OCI-LY1 (cell line): ENCODE measurements around the gene CAPN7.

ENCODE experiments used
- H2AFZ ChIP-seq: fragments of 200-600 bp; sonication (generic), shearing (Covaris generic); 2 replicates; pipeline ENCODE4 v1.6.0; 2014; ENCODE audit warnings: antibody characterized with exemption, mild to moderate bottlenecking, low read length
- H3F3A ChIP-seq: fragments of 200-600 bp; sonication (generic), shearing (Covaris generic); 2 replicates; pipeline ENCODE4 v1.6.0; 2014; ENCODE audit warnings: mild to moderate bottlenecking, antibody characterized with exemption, low read length, moderate library complexity; ENCODE audit not compliant: insufficient read depth
- H3K27ac ChIP-seq: fragments of 200-600 bp; sonication (generic); 2 replicates; pipeline ENCODE4 v1.5.1; 2014; ENCODE audit warnings: low read length, mixed run types, mild to moderate bottlenecking, low read depth; ENCODE audit not compliant: poor library complexity, severe bottlenecking
- H3K27me3 ChIP-seq: fragments of 200-600 bp; sonication (generic); 2 replicates; pipeline ENCODE4 v1.6.0; 2014; ENCODE audit warnings: antibody characterized with exemption, mild to moderate bottlenecking, low read length, moderate library complexity; ENCODE audit not compliant: insufficient read depth
- H3K36me3 ChIP-seq: fragments of 200-600 bp; sonication (generic); 2 replicates; pipeline ENCODE4 v1.6.1; 2014; ENCODE audit warnings: mild to moderate bottlenecking, antibody characterized with exemption, low read length, moderate library complexity, mixed read lengths; ENCODE audit not compliant: insufficient read depth
- H3K4me1 ChIP-seq: fragments of 200-600 bp; sonication (generic); 2 replicates; pipeline ENCODE4 v1.5.1; 2014; ENCODE audit warnings: mild to moderate bottlenecking, low read length, moderate library complexity; ENCODE audit not compliant: insufficient read depth, severe bottlenecking
- H3K4me2 ChIP-seq: fragments of 200-600 bp; sonication (generic), shearing (Covaris generic); 2 replicates; pipeline ENCODE4 v1.6.1; 2014; ENCODE audit warnings: low read length
- H3K4me3 ChIP-seq: fragments of 200-600 bp; sonication (generic); 2 replicates; pipeline ENCODE4 v1.5.1; 2014; ENCODE audit warnings: low read length, low read depth, mild to moderate bottlenecking, mixed read lengths; ENCODE audit not compliant: poor library complexity, severe bottlenecking
- H3K79me2 ChIP-seq: fragments of 200-600 bp; shearing (Covaris generic); 2 replicates; pipeline ENCODE4 v1.6.1; 2016; ENCODE audit warnings: mixed run types, low read length, mixed read lengths; ENCODE audit not compliant: insufficient read depth
- H3K9ac ChIP-seq: fragments of 200-600 bp; sonication (generic), shearing (Covaris generic); 2 replicates; pipeline ENCODE4 v1.6.1; 2014; ENCODE audit warnings: mild to moderate bottlenecking, low read length, mixed read lengths
- H3K9me2 ChIP-seq: fragments of 200-600 bp; sonication (generic), shearing (Covaris generic); 2 replicates; pipeline ENCODE4 v1.6.1; 2014; ENCODE audit warnings: low read depth, mild to moderate bottlenecking, low read length, mixed read lengths
- H3K9me3 ChIP-seq: fragments of 200-600 bp; shearing (Covaris generic); 2 replicates; pipeline ENCODE4 v1.6.1; 2014; ENCODE audit warnings: low read length, mixed read lengths
- H4K20me1 ChIP-seq: fragments of 200-600 bp; sonication (generic), shearing (Covaris generic); 2 replicates; pipeline ENCODE4 v1.6.0; 2016; ENCODE audit warnings: mild to moderate bottlenecking, low read length; ENCODE audit not compliant: insufficient read depth
- EZH2 ChIP-seq: fragments of 200-600 bp; sonication (generic), shearing (Covaris generic); IDR thresholded peaks from 2 replicates; pipeline ENCODE4 v1.8.0; 2017; ENCODE audit warnings: borderline replicate concordance, mixed run types, mild to moderate bottlenecking, antibody characterized with exemption, low read length, moderate library complexity, mixed read lengths
- TF ChIP-seq, protein P1 (sequence below): fragments of 200-600 bp; sonication (generic), shearing (Covaris generic); IDR thresholded peaks from 2 replicates; pipeline ENCODE4 v1.5.1; 2017; ENCODE audit warnings: mild to moderate bottlenecking, antibody characterized with exemption, low read length, moderate library complexity, mixed read lengths

Gene CAPN7

DNA sequence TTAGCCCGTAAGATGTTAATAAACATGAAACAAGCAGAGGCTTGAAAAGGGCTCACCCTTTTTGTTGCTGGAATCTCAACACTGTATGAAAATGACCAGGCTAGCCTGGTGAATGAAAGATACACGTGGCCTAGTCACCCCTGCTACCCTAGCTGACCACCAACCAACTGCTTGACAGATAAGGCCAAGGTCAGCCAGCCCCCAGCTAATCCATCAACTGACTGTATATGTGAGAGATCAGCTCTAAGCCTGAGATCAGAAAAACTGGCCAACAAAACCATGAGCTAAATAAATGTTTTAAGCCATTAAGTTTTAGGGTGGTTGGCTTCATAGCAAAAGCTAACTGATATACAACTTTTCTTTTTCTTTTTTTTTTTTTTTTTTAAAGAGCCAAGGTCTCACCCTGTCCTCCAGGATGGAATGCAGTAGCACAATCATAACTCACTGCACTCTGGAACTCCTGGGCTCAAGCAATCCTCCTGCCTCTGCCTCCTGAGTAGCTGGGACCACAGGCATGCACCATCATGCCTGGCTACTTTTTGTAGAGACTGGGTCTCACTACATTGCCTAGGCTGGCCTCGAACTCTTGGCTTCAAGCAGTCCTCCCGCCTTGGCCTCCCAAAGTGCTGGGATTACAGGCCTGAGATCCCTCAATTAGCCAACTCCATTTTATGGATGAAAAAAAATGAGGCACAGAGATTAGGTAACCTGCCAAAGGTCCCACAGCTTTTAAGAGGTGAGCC lies 91.7 kb downstream of the CAPN7 start:
- Histone ChIP-seq H3K27ac (no peak overlapping the region), H3K4me1 (peaks cover 15% of the 10 kb centered on the region)

DNA sequence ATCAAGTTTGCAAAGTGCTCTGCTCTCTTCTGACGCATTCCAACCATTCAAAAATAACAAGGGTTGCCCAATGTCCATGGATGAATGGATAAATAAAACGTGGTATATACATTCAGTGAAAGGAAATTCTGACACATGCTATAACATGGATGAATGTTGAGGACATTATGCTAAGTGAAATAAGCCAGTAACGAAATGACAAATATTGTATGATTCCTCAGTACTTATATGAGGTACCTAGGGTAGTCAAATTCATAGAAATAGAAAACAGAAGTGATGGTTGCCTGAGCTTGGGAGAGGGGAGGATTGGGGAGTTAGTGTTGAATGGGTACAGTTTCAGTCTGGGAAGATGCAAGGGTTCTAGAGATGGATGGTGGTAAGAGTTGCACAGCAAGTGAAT lies 92.5 kb downstream of the CAPN7 start:
- Histone ChIP-seq H3K9me3 (no peaks in the 10 kb centered on the region), H3K79me2 (no peaks in the 10 kb centered on the region), H3K4me1 (peaks cover 15% of the 10 kb centered on the region), H3K27ac (no peak overlapping the region), H3K9ac (no peak overlapping the region), H3K4me3 (no peak overlapping the region), H2AFZ (no peak overlapping the region), H3K36me3 (no peaks in the 10 kb centered on the region), H3K27me3 (no peaks in the 10 kb centered on the region), H3F3A (no peaks in the 10 kb centered on the region), H3K9me2 (no peaks in the 10 kb centered on the region), H3K4me2 (no peak overlapping the region), H4K20me1 (no peaks in the 10 kb centered on the region)
- TF ChIP-seq, protein P1, sequence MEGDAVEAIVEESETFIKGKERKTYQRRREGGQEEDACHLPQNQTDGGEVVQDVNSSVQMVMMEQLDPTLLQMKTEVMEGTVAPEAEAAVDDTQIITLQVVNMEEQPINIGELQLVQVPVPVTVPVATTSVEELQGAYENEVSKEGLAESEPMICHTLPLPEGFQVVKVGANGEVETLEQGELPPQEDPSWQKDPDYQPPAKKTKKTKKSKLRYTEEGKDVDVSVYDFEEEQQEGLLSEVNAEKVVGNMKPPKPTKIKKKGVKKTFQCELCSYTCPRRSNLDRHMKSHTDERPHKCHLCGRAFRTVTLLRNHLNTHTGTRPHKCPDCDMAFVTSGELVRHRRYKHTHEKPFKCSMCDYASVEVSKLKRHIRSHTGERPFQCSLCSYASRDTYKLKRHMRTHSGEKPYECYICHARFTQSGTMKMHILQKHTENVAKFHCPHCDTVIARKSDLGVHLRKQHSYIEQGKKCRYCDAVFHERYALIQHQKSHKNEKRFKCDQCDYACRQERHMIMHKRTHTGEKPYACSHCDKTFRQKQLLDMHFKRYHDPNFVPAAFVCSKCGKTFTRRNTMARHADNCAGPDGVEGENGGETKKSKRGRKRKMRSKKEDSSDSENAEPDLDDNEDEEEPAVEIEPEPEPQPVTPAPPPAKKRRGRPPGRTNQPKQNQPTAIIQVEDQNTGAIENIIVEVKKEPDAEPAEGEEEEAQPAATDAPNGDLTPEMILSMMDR, result no peak
- TF ChIP-seq EZH2, result no peak

More for the DNA sequence above, 91.7 kb downstream of the CAPN7 start:
- H3K79me2 ChIP-seq, result no peaks in the 10 kb centered on the region
- no peaks in the 10 kb centered on the region for H3F3A ChIP-seq
- no peak overlapping the region for H3K4me2 ChIP-seq
- no peaks in the 10 kb centered on the region for H4K20me1 ChIP-seq
- H3K9me2 ChIP-seq, result no peaks in the 10 kb centered on the region
- no peaks in the 10 kb centered on the region for H3K36me3 ChIP-seq
- H2AFZ ChIP-seq, result no peak overlapping the region
- no peak for TF ChIP-seq EZH2
- TF ChIP-seq, protein P1, result no peak
- H3K27me3 ChIP-seq, result no peaks in the 10 kb centered on the region
- H3K9me3 ChIP-seq, result no peaks in the 10 kb centered on the region
- no peak overlapping the region for H3K4me3 ChIP-seq
- no peak overlapping the region for H3K9ac ChIP-seq

DNA sequence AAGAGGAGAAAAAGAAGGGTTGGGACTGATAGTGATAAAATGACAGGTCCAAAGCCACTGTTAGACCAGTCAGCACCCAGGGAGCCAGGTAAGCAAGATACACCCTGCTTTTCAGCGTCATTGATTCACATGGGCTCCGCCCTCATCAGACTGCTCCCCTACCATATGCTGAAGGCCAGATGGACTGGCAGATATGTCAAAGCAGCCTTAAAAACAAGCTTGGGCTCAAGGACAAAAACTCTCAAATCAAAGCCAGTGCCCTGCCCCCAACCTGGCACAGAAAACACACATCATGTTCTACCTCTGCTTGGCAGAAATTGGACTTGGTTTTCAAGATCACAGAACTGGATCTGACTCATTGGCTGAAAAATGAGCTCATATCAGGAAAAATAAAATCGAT lies 93.0 kb downstream of the CAPN7 start:
- H3K4me3 ChIP-seq, result no peak overlapping the region
- H3K36me3 ChIP-seq, result no peaks in the 10 kb centered on the region
- H3K4me2 ChIP-seq, result no peak overlapping the region
- no peaks in the 10 kb centered on the region for H3K27me3 ChIP-seq
- H4K20me1 ChIP-seq, result no peaks in the 10 kb centered on the region
- H2AFZ ChIP-seq, result no peak overlapping the region
- H3F3A ChIP-seq, result no peaks in the 10 kb centered on the region
- H3K27ac ChIP-seq, result no peak overlapping the region
- TF ChIP-seq, protein P1, result no peak
- TF ChIP-seq EZH2, result no peak
- H3K4me1 ChIP-seq, result peaks cover 15% of the 10 kb centered on the region
- H3K9me3 ChIP-seq, result no peaks in the 10 kb centered on the region
- H3K79me2 ChIP-seq, result no peaks in the 10 kb centered on the region
- no peaks in the 10 kb centered on the region for H3K9me2 ChIP-seq
- no peak overlapping the region for H3K9ac ChIP-seq
